Measurements from ENCODE around the gene PECR. TPM values are rescaled to one million over a fixed set of nuclear protein-coding genes. Genes with fewer than 3 reads are reported as not detected.

Gene PECR
- total and polyA plus RNA-seq, 2 of the 13 experiments (the other 11 are each of a cell fraction or from before 2014, with no cell fraction given), result 151 to 153 TPM

- no TSS peak for BruUV-seq (replicated peaks)
- Histone ChIP-seq H3K79me2 (ENCODE audit: insufficient read depth, low read length) (no peaks in the 10 kb centered on the region), H3K9me3 (ENCODE audit: low read length) (no peaks in the 10 kb centered on the region), H3K27ac (ENCODE audit: extremely low read length, insufficient read depth, low read length) (no peak overlapping the region), H2AFZ (ENCODE audit: low read length) (no peak overlapping the region), H3K9ac (ENCODE audit: insufficient read depth, low read depth, low read length) (no peak overlapping the region), H3K4me2 (ENCODE audit: low read depth, low read length) (no peak overlapping the region), H3K4me3 (replicated peaks in 1 of 3; ENCODE audit: insufficient read depth in 1 of 3, low read depth in 2 of 3, low read length in 3 of 3) (no peak overlapping the region), H3K27me3 (ENCODE audit: control insufficient read depth in 1 of 2, insufficient read depth in 2 of 2, low read length in 2 of 2) (no peaks in the 10 kb centered on the region), H4K20me1 (ENCODE audit: insufficient read depth, low read length) (no peaks in the 10 kb centered on the region), H3K36me3 (replicated peaks in 1 of 2; ENCODE audit: control insufficient read depth in 1 of 2, insufficient read depth in 2 of 2, low read length in 2 of 2) (peaks cover 0 to 4% of the 10 kb centered on the region in 2 experiments; a peak in 2 of 5 replicates), H3K4me1 (ENCODE audit: insufficient read depth, low read length) (peaks cover 13% of the 10 kb centered on the region)
- in situ Hi-C loops (cut with HindIII; ENCODE audit: extremely low pct_ligation_motif_present, low pct_unique_long_range_greater_than_20kb), result no loop called here
- WGBS (ENCODE audit: low lambda C conversion rate), result 98% methylated on average over 9 of the region's 9 CpGs
- POLR2A ChIA-PET, result interaction anchor here (0.7 kb wide), 1 partner anchor 17 kb away, joined by 3 read pairs; the partner anchor contains the start of genes PECR and TMEM169
- FAIRE-seq (peak; percentile 44), ATAC-seq (peak; percentile 67), DNase-seq (ENCODE audit: low spot score) (no peak)
- CTCF ChIA-PET (ENCODE audit: low intra/inter-chr PET ratio, low total read pairs), result no interaction called here
- intact Hi-C loops (cut with micrococcal nuclease; ENCODE audit: unreplicated experiment), result no loop called here
- TF ChIP-seq, protein P1, sequence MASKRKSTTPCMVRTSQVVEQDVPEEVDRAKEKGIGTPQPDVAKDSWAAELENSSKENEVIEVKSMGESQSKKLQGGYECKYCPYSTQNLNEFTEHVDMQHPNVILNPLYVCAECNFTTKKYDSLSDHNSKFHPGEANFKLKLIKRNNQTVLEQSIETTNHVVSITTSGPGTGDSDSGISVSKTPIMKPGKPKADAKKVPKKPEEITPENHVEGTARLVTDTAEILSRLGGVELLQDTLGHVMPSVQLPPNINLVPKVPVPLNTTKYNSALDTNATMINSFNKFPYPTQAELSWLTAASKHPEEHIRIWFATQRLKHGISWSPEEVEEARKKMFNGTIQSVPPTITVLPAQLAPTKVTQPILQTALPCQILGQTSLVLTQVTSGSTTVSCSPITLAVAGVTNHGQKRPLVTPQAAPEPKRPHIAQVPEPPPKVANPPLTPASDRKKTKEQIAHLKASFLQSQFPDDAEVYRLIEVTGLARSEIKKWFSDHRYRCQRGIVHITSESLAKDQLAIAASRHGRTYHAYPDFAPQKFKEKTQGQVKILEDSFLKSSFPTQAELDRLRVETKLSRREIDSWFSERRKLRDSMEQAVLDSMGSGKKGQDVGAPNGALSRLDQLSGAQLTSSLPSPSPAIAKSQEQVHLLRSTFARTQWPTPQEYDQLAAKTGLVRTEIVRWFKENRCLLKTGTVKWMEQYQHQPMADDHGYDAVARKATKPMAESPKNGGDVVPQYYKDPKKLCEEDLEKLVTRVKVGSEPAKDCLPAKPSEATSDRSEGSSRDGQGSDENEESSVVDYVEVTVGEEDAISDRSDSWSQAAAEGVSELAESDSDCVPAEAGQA (IDR thresholded peaks at IDR 0.05; ENCODE audit: low read depth), result no peak
- TF ChIP-seq, protein P1 (CRISPR knock-in tag; IDR thresholded peaks at IDR 0.05; ENCODE audit: borderline replicate concordance), result no peak
- TF ChIP-seq ZSCAN20 (CRISPR knock-in tag; IDR thresholded peaks at IDR 0.05; ENCODE audit: borderline replicate concordance) (no peak), CBX2 (IDR thresholded peaks at IDR 0.05; ENCODE audit: low read depth, low read length) (no peak), CBX2 (CRISPR knock-in tag; IDR thresholded peaks at IDR 0.05; ENCODE audit: low read depth) (no peak), RAD51 (IDR thresholded peaks at IDR 0.05; ENCODE audit: borderline replicate concordance) (peak; percentile 15; the same call in 1 of the 2 replicates), STAT6 (CRISPR knock-in tag; IDR thresholded peaks at IDR 0.05; ENCODE audit: borderline replicate concordance) (no peak), ZFP36L2 (CRISPR knock-in tag; IDR thresholded peaks at IDR 0.05) (no peak), MLLT10 (CRISPR knock-in tag; IDR thresholded peaks at IDR 0.05) (no peak), ZNF501 (CRISPR knock-in tag; IDR thresholded peaks at IDR 0.05) (no peak), BCL3 (CRISPR knock-in tag; IDR thresholded peaks at IDR 0.05) (no peak), POGZ (CRISPR knock-in tag; IDR thresholded peaks at IDR 0.05) (no peak)
- TF ChIP-seq, protein P2, sequence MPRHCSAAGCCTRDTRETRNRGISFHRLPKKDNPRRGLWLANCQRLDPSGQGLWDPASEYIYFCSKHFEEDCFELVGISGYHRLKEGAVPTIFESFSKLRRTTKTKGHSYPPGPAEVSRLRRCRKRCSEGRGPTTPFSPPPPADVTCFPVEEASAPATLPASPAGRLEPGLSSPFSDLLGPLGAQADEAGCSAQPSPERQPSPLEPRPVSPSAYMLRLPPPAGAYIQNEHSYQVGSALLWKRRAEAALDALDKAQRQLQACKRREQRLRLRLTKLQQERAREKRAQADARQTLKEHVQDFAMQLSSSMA (CRISPR knock-in tag; IDR thresholded peaks at IDR 0.05), result no peak
These were observed 17.1 kb upstream of the PECR start for GRCh38 chr2:216098421-216099334.
